BLaER1 (cell line): Measurements from ENCODE around the gene FBXO41.

Source experiments
- H3K27ac ChIP-seq: shearing (Covaris generic); formaldehyde crosslinking; 2 replicates; pipeline ENCODE4 v1.8.1; 2022
- H3K27me3 ChIP-seq: shearing (Covaris generic); formaldehyde crosslinking; 2 replicates; pipeline ENCODE4 v1.8.1; 2022
- H3K36me3 ChIP-seq: shearing (Covaris generic); formaldehyde crosslinking; 2 replicates; pipeline ENCODE4 v1.8.1; 2022
- H3K4me1 ChIP-seq: shearing (Covaris generic); formaldehyde crosslinking; 2 replicates; pipeline ENCODE4 v1.8.1; 2022
- H3K4me2 ChIP-seq: shearing (Covaris generic); formaldehyde crosslinking; 2 replicates; pipeline ENCODE4 v1.8.1; 2022
- H3K4me3 ChIP-seq: shearing (Covaris generic); formaldehyde crosslinking; 2 replicates; pipeline ENCODE4 v1.8.1; 2022
- H3K9ac ChIP-seq: shearing (Covaris generic); formaldehyde crosslinking; 2 replicates; pipeline ENCODE4 v1.8.1; 2022
- H3K9me3 ChIP-seq: shearing (Covaris generic); formaldehyde crosslinking; 2 replicates; pipeline ENCODE4 v1.8.1; 2022
- H4K20me1 ChIP-seq: shearing (Covaris generic); formaldehyde crosslinking; 2 replicates; pipeline ENCODE4 v1.8.1; 2022
- Cebpa-rat ChIP-seq: shearing (Covaris generic); IDR thresholded peaks from 2 replicates; pipeline ENCODE4 v1.8.1; 2022

The FBXO41 gene

DNA sequence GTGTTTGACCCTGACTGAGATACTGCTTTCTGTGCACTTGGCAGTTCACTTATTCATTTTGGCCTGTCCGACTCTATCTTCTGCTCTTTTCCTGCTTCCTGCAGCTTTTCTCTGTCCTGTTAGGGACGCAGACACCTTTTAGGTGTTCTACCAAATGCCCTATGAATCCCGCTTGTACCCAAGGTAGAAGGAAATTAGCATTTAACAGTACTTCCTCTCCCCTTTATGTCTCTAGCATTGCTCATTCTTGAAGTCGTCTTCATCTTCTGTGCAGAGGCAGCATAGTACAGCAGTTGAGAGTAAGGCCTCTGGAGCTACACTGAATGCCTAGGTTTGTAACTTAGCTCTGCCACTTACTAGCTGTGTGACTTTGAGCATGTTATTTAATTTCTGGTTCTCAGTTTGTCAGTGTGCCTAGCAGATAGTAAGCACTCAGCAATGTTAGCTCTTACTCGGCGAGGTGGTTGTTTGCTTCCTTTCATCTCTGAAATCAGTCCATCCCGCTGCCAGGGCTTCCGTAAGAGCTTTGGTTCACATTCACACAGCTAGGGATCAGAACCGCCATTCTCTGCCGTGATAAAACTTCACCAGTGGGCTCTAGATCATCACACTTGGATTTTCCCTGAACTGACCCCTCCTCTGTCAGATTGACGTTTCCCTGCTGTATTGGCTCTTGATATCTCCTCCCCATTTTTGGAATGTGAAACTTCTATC, 48.8 kb downstream of the FBXO41 start:
- H3K4me1 ChIP-seq = peaks cover 35% of the 10 kb centered on the region
- H3K27ac ChIP-seq = peak overlapping the region; percentile 97
- no peaks in the 10 kb centered on the region for H3K9me3 ChIP-seq
- H3K27me3 ChIP-seq = no peaks in the 10 kb centered on the region
- peaks cover 51% of the 10 kb centered on the region for H3K36me3 ChIP-seq
- TF ChIP-seq Cebpa-rat = no peak
- peaks cover 62% of the 10 kb centered on the region for H4K20me1 ChIP-seq
- H3K4me3 ChIP-seq = peak overlapping the region; percentile 95
- peak overlapping the region; percentile 96 for H3K4me2 ChIP-seq
- H3K9ac ChIP-seq = peak overlapping the region; percentile 97

DNA sequence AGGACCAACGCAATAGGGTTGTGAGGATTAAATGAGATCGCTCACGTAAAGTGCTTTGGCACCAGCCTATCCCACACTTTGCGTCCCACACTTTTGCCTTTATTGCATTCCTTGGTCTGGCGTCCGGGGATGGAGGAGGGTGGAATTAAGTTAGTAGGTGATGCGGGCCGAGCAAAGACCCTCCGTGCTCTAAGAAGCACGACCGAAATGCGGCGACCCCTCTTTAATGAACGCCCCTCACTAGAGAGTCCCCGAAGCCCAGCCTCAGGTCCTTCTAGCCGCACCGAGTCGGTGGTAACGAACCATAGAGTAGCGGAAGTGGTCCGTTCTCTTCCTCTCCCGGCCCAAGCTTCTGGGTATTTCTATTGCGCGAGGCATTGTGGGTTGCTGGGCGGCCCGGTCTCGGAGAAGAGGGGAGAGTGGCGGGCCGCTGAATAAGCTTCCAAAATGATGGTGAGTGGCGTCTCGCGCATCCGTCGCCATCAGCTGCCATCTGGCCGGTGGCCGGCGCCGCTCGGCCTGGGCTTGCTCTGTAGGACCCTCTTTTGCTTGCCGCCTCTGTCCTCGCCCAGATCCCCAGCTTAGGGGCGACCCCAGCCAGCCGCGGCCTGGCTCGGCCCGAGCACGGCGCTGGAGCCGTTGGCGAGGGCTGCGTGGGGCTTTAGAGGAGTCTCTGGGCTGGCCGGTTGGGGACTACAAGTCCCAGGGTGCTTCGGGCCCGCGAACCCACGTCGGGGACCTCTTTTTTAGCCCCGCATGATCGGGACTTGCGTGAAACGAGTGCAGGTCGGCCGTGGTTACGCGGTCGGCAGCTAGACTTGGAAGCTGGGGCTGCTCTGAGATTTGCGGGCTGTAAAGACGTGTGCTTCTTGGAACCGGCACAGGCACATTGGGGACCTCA, 50.1 kb downstream of the FBXO41 start, which contains the start of gene CCT7:
Gene CCT7 (plus strand): TSS at position 377 of the 901 bp plus-strand sequence. CDS start 71 bp downstream, at position 448.
- Histone ChIP-seq H3K9ac (peak within 1 kb of the TSS; percentile 97), H3K4me1 (peaks cover 35% of the 10 kb centered on the region), H3K9me3 (no peaks in the 10 kb centered on the region), H3K4me2 (peak within 1 kb of the TSS; percentile 96), H3K27me3 (no peaks in the 10 kb centered on the region), H3K4me3 (peak within 1 kb of the TSS; percentile 95), H4K20me1 (peaks cover 49% of the 10 kb centered on the region), H3K27ac (peak within 1 kb of the TSS; percentile 97), H3K36me3 (peaks cover 49% of the 10 kb centered on the region)
- no peak for TF ChIP-seq Cebpa-rat

DNA sequence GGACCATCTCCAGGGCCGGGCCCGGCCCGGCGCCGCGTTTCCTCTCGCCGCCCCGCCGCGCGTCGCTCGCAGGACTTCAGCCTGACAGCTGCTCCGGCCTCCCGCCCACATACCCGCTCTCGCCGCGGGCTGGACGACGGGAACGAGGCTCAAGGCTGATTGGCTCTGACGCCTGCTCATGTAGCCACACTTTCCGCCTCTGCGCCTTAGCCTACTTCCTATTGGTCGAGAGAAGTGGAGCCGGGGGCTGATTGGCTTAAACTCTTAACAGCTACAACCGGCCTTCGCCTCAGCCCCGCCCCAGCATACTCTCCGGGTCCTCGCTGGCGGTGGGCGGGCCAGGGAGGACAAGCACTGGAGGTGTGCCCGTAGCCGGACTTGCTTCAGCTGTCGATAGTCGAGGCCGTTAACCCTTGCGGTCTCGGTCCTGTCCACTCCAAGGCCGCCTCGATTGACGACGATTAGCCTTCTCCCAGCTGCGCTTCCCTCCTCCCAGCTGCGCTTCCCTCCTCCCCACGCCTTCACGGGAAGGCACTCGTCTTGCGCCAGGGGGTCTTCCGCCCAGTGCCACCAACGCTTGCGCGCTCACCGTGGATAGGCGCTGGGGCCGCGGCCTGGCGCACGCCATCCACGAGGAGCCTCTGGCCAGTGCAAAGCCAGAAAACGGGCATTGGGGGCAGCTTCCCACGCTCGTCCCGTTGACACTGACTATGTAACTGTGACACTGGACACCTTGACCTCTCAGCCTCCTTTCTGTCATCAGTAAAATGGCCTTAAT, 50.9 kb downstream of the FBXO41 start, which contains the start of gene PRADC1:
Gene PRADC1 (minus strand): TSS at position 86 of the 778 bp plus-strand sequence. CDS start 79 bp downstream, at position 7.
- TF ChIP-seq Cebpa-rat = no peak
- H3K27ac ChIP-seq = peak within 1 kb of the TSS; percentile 97
- peak within 1 kb of the TSS; percentile 97 for H3K9ac ChIP-seq
- H3K4me3 ChIP-seq = peak within 1 kb of the TSS; percentile 95
- H3K36me3 ChIP-seq = peaks cover 49% of the 10 kb centered on the region
- peaks cover 41% of the 10 kb centered on the region for H4K20me1 ChIP-seq
- H3K9me3 ChIP-seq = no peaks in the 10 kb centered on the region
- H3K4me2 ChIP-seq = peak within 1 kb of the TSS; percentile 96
- no peaks in the 10 kb centered on the region for H3K27me3 ChIP-seq
- H3K4me1 ChIP-seq = peaks cover 31% of the 10 kb centered on the region

DNA sequence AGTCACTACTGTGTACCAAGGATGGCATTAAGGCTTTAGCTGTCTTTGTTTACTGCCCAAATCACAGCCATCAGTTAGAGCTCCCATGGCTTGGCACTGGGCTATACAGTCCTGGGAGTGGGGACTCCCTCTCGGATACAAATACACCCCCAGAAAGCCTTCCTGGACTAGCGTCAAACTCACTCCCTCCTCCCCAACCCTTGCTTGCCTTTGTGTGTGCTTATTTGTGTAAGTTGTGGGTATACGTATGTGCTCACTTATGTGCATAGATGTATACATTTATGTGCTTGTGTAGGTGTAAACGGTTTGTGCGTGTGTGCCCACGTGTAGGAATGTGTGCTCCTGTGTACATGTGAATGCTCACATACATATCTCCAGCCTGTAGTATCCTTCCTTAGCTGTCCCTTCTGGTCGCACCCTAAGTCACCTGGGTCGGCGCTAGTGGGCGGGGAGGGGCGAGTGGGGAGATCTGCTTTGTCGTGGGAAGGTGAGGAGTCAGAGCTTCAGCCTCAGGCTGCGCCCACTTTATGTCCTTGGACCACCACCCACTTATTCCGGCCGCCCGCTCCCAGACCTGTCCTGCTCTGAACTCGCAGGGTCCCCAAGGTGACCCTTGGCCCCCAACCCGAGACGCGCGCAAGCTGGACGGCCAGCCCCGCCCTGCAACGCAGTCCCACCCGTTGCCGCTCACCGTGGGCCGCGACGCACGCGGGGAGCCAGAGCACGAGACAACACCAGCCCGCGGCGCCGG, 51.7 kb downstream of the FBXO41 start:
- peak overlapping the region; percentile 62 for H3K27ac ChIP-seq

DNA sequence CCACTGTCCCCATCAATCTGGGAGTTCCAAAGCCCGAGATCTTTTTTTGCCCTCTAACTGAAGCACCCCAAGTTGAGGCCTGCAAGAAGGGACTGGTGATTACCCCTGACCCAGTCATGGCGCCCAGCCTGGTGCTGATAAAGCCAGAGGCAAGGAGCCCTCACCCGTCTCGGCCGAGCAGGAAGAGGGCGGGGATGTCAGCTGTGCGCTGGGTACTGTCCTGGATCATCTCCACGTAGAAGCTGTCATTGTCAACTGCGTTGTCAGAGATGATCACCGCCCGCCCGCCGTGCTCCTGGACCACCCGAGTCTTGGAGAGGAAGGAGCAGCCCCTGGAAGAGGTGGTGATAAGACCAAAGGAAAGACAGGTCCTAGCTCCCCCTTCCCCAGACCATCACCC, 55.6 kb downstream of the FBXO41 start:
- no peak overlapping the region for H3K4me2 ChIP-seq
- H4K20me1 ChIP-seq = no peaks in the 10 kb centered on the region
- no peak overlapping the region for H3K27ac ChIP-seq
- no peaks in the 10 kb centered on the region for H3K27me3 ChIP-seq
- H3K9me3 ChIP-seq = no peaks in the 10 kb centered on the region
- TF ChIP-seq Cebpa-rat = no peak
- peaks cover 54% of the 10 kb centered on the region for H3K36me3 ChIP-seq
- H3K4me3 ChIP-seq = no peak overlapping the region
- peaks cover 37% of the 10 kb centered on the region for H3K4me1 ChIP-seq
- no peak overlapping the region for H3K9ac ChIP-seq

More for the DNA sequence above, 51.7 kb downstream of the FBXO41 start:
- Histone ChIP-seq H3K4me1 (peaks cover 31% of the 10 kb centered on the region), H3K4me2 (peak overlapping the region; percentile 96), H3K36me3 (peaks cover 49% of the 10 kb centered on the region), H3K4me3 (peak overlapping the region; percentile 95), H3K27me3 (no peaks in the 10 kb centered on the region), H3K9ac (peak overlapping the region; percentile 82), H4K20me1 (peaks cover 33% of the 10 kb centered on the region), H3K9me3 (no peaks in the 10 kb centered on the region)
- no peak for TF ChIP-seq Cebpa-rat

DNA sequence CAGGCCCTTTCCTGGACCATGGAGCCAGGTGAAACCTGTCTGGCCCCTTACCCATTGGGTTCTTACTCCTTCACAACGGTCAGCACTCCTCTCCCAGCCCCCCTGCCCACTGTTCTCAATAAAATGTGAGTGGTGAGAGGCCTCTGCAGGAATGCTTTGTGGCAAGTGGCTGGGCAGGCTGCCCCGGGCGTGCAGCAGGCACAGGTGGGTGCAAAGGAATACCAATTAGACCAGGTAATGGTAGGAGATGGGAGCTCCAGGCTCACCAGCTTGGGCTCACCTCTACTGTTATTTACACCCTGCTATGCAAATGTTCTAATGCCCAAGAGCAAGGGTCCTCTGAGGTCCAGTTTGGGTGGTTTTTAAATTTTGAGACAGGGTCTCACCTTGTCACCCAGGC, 57.2 kb downstream of the FBXO41 start:
- Histone ChIP-seq H3K36me3 (peaks cover 69% of the 10 kb centered on the region), H3K27me3 (no peaks in the 10 kb centered on the region), H4K20me1 (no peaks in the 10 kb centered on the region), H3K27ac (0 out of 2 replicates have a peak overlapping the region, but pooled peaks have one; percentile 77), H3K4me3 (no peak overlapping the region), H3K9ac (no peak overlapping the region), H3K9me3 (no peaks in the 10 kb centered on the region), H3K4me1 (peaks cover 31% of the 10 kb centered on the region), H3K4me2 (peak overlapping the region; percentile 75)
- TF ChIP-seq Cebpa-rat = no peak

DNA sequence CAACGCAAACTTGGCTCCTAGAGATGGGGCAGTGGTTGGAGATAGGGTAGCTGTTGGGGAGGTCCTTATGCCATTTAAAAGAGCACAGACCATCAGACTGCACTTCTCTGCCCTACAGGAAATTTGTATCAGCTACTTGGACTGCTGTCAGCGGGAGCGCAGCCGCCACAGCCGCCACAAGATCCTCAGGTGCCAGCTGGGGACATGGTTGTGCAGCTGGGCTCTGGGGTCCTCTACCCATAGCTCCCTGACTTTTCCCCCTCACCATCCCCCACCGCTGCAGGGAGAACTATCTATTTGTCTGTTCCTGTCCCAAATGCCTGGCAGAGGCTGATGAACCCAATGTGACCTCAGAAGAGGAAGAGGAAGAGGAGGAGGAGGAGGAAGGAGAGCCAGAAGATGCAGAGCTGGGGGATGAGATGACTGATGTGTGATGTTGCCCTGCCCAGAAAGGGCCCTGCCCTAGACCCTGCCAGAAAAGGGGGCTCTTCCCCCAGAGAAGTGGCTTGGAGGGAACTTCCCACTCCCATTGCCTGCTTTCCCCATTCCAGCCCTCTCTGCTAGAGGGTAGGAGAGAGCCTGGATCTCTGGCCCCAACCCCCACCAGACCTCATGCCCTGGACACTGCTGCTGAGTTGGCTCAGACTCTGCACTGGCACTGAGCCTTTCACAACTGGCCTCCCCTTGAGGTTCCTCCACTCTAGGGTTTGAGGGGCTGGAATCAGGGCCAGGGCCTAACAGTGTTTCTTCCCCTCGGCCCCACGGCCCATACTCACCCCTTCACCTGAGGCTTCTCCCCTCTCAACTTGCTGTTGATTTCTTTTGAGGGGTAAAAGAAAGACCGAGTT, 58.5 kb downstream of the FBXO41 start:
- H3K4me2 ChIP-seq = peak overlapping the region; percentile 75
- H4K20me1 ChIP-seq = no peaks in the 10 kb centered on the region
- no peaks in the 10 kb centered on the region for H3K9me3 ChIP-seq
- TF ChIP-seq Cebpa-rat = no peak
- 0 out of 2 replicates have a peak overlapping the region, but pooled peaks have one; percentile 4 for H3K4me3 ChIP-seq
- H3K36me3 ChIP-seq = peaks cover 83% of the 10 kb centered on the region
- peak overlapping the region; percentile 77 for H3K27ac ChIP-seq
- H3K4me1 ChIP-seq = peaks cover 31% of the 10 kb centered on the region
- H3K9ac ChIP-seq = peak overlapping the region; percentile 62; the same call in 1 of the 2 replicates
- no peaks in the 10 kb centered on the region for H3K27me3 ChIP-seq

DNA sequence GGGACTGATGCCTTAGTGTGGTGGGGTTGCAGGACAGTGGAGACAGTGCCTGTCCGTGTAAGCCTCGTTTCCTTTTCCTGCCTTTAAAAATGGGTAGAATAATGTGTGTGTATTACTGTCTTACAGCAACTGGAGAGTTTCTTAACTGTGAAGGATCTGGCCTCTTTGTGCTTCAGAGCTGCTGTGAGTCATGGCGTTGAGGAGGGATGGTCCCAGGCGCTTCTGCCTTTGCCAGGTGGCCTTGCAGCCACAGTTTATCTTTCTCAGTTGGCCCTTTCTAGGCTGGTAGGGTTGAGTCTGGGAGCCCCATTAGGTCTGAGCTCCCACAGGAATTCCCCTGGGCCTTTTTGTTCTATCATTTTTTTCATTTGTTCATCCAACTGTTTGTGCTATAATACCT, 60.5 kb downstream of the FBXO41 start:
- Histone ChIP-seq H3K4me3 (no peak overlapping the region), H3K27me3 (no peaks in the 10 kb centered on the region), H3K4me1 (peaks cover 31% of the 10 kb centered on the region), H3K27ac (no peak overlapping the region), H3K36me3 (peaks cover 86% of the 10 kb centered on the region), H3K9me3 (no peaks in the 10 kb centered on the region), H3K9ac (no peak overlapping the region), H4K20me1 (0 out of 2 replicates have a peak, but pooled peaks cover under 1% of the 10 kb centered on the region), H3K4me2 (no peak overlapping the region)
- TF ChIP-seq Cebpa-rat = no peak
